Testis (tissue), 2 donors: ENCODE measurements around the gene ILKAP.

Experiments used
- CTCF ChIP-seq, 3 experiments: fragments of 450-650 bp in 2 of 3; fragments of 200-600 bp in 1 of 3; sonication (generic) in 1 of 3; IDR thresholded peaks; one replicate each; pipeline ENCODE4 v1.5.1; 2016 to 2019; ENCODE audit warnings: antibody characterized with exemption in 3 of 3, mild to moderate bottlenecking in 2 of 3, moderate library complexity in 1 of 3
- POLR2A ChIP-seq: fragments of 450-650 bp; IDR thresholded peaks from one replicate; pipeline ENCODE4 v1.6.1; 2017; ENCODE audit warnings: antibody characterized with exemption, mild to moderate bottlenecking, moderate library complexity

- no peak for TF ChIP-seq CTCF (IDR thresholded peaks at IDR 0.05)
- no peak for TF ChIP-seq POLR2A
Measured at GRCh38 chr2:238240757-238241711, 37.5 kb upstream of the ILKAP start.
